MM.1S (cell line): ENCODE measurements around the gene SLC6A11.

ENCODE experiments used
- CTCF ChIP-seq: fragments of 300-600 bp; sonication (generic); IDR thresholded peaks from 2 replicates; pipeline ENCODE4 v1.5.1; 2016; ENCODE audit warnings: antibody characterized with exemption, low read length, mixed read lengths
- EZH2 ChIP-seq: fragments of 300-600 bp; sonication (generic); optimal IDR thresholded peaks from 2 replicates; pipeline ENCODE3; 2017; ENCODE audit warnings: low read depth, mild to moderate bottlenecking, antibody characterized with exemption, low read length, mixed read lengths
- EZH2phosphoT487 ChIP-seq: fragments of 300-600 bp; sonication (generic); IDR thresholded peaks from 2 replicates; pipeline ENCODE4 v1.6.1; 2018; ENCODE audit warnings: antibody characterized with exemption, low read length

- TF ChIP-seq CTCF, result no peak
- TF ChIP-seq EZH2, result no peak
- TF ChIP-seq EZH2phosphoT487, result no peak
Observed at GRCh38 chr3:10806006-10806405, 10.0 kb upstream of the SLC6A11 start.
